Activated T-cell treated with anti-CD3 and anti-CD28 coated beads, Interleukin-2, amount 50 U/mL, for 4 hours (primary cell): ENCODE measurements around the gene ATXN1. TPM values are rescaled to one million over a fixed set of nuclear protein-coding genes. Genes with fewer than 3 reads are reported as not detected.

ENCODE experiments used
- ATAC-seq, 2 donors: fragments of 200-7000 bp; cut with Tn5 transposase; one replicate each; pipeline ENCODE4 v1.10.0; 2021
- DNase-seq: peaks from one replicate; pipeline ENCODE4 v3.0.0-alpha.2; 2020
- H3K27me3 Mint-ChIP-seq: one replicate; pipeline ENCODE4 v1.8.0; 2021; ENCODE audit warnings: low read depth, mixed read lengths
- H3K36me3 Mint-ChIP-seq: one replicate; pipeline ENCODE4 v1.8.0; 2022; ENCODE audit warnings: mixed read lengths; ENCODE audit not compliant: insufficient read depth
- H3K4me1 Mint-ChIP-seq: one replicate; pipeline ENCODE4 v1.8.0; 2021; ENCODE audit warnings: low read depth, mixed read lengths
- H3K4me3 Mint-ChIP-seq: one replicate; pipeline ENCODE4 v1.8.0; 2021; ENCODE audit warnings: mild to moderate bottlenecking, moderate library complexity, mixed read lengths
- H3K9me3 Mint-ChIP-seq: one replicate; pipeline ENCODE4 v1.8.0; 2021; ENCODE audit warnings: mixed read lengths
- total RNA-seq, 3 donors: library from RNA; stranded (reverse); gene quantifications; one replicate each; pipeline ENCODE4 v1.2.1, GENCODE V29; 2021

ATXN1 gene
- total RNA-seq, 3 donors from 2014 or later, result 39.5 to 63.8 (median 45.1) TPM

DNA sequence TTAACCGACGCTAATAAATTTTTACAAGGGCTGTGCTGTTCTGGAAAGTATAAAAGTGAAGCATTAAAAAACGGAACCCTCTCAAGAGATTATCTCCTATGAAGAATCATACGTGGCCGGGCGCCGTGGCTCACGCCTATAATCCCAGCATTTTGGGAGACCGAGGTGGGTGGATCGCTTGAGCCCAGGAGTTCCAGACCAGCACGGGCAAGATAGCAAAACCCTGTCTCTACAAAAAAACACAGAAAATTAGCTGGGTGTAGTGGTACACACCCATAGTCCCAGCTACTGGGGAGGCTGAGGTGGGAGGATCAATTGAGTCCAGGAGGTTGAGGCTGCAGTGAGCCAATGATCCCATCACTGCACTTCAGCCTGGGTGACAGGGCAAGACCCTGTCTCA, 439.4 kb downstream of the ATXN1 start:
- Mint-ChIP-seq H3K4me1 (peaks cover 89% of the 10 kb centered on the region), H3K36me3 (peaks cover 20% of the 10 kb centered on the region), H3K4me3 (no peak overlapping the region), H3K9me3 (no peaks in the 10 kb centered on the region), H3K27me3 (no peaks in the 10 kb centered on the region)
- DNase-seq (no peak), ATAC-seq (no peak)

- H3K4me1 Mint-ChIP-seq, result peaks cover 91% of the 10 kb centered on the region
- no peaks in the 10 kb centered on the region for H3K9me3 Mint-ChIP-seq
- H3K36me3 Mint-ChIP-seq, result peaks cover 15% of the 10 kb centered on the region
- no peaks in the 10 kb centered on the region for H3K27me3 Mint-ChIP-seq
- ATAC-seq (no peak), DNase-seq (no peak)
- no peak overlapping the region for H3K4me3 Mint-ChIP-seq
Observed at GRCh38 chr6:16321341-16321710, 439.9 kb downstream of the ATXN1 start.

DNA sequence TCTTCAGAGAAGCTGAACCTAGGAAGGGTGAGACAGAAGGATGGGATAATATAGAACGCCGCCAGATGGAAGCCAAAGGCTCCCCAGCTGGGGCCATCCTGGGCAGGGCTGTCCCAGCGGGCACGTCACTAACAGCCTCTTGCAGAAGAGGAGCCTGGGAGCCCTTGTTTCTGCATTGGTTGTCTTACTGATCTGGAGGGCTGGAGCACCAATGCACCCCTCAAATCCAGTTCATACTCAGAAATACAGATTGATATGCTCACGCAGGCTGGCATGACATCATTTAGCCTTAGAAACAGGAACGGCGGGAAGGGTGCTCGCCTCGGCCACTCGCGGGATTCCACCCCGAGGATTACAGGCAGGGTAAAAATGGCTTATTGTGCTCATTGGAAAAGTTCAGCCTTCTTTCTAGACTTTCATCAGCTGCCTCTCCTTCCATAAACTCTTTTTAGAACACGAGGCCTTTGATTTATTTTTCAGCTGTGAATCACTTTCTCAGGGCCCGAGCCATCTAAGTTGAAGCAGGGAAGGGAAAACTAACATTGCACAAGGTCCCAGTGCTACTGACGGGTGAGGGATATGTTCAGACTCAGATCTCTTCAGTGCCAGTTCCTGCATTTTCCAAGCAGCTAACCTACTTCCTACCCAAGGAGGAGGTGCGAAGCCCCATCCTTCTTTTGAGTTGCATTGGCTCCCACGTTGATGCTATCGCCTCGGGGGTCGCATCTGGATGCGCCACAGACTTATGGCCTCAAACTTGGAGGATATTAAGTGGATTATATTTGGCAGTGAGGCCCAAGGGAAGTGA, 440.5 kb downstream of the ATXN1 start:
- H3K27me3 Mint-ChIP-seq, result no peaks in the 10 kb centered on the region
- peaks cover 88% of the 10 kb centered on the region for H3K4me1 Mint-ChIP-seq
- DNase-seq, result no peak
- ATAC-seq, result no peak
- no peaks in the 10 kb centered on the region for H3K9me3 Mint-ChIP-seq
- peak overlapping the region; percentile 74 for H3K4me3 Mint-ChIP-seq
- peaks cover 10% of the 10 kb centered on the region for H3K36me3 Mint-ChIP-seq

GRCh38 chr6:16319813-16320532, 441.3 kb downstream of the ATXN1 start:
- Mint-ChIP-seq H3K4me1 (peaks cover 81% of the 10 kb centered on the region), H3K4me3 (peak overlapping the region; percentile 74), H3K36me3 (peaks cover 8% of the 10 kb centered on the region), H3K27me3 (no peaks in the 10 kb centered on the region), H3K9me3 (no peaks in the 10 kb centered on the region)
- peak; percentile 58 for DNase-seq
- peak; percentile 64 to 69 for ATAC-seq

GRCh38 chr6:16318953-16319720, 442.1 kb downstream of the ATXN1 start:
- ATAC-seq (no peak), DNase-seq (no peak)
- Mint-ChIP-seq H3K27me3 (no peaks in the 10 kb centered on the region), H3K4me3 (peak overlapping the region; percentile 74), H3K36me3 (peaks cover 8% of the 10 kb centered on the region), H3K4me1 (peaks cover 74% of the 10 kb centered on the region), H3K9me3 (no peaks in the 10 kb centered on the region)

- Mint-ChIP-seq H3K36me3 (peaks cover 8% of the 10 kb centered on the region), H3K4me1 (peaks cover 69% of the 10 kb centered on the region), H3K4me3 (peak overlapping the region; percentile 74), H3K27me3 (no peaks in the 10 kb centered on the region), H3K9me3 (no peaks in the 10 kb centered on the region)
- peak; percentile 22 for DNase-seq
- peak; percentile 32 to 36 for ATAC-seq
Observed at GRCh38 chr6:16318538-16318937, 442.7 kb downstream of the ATXN1 start.

DNA sequence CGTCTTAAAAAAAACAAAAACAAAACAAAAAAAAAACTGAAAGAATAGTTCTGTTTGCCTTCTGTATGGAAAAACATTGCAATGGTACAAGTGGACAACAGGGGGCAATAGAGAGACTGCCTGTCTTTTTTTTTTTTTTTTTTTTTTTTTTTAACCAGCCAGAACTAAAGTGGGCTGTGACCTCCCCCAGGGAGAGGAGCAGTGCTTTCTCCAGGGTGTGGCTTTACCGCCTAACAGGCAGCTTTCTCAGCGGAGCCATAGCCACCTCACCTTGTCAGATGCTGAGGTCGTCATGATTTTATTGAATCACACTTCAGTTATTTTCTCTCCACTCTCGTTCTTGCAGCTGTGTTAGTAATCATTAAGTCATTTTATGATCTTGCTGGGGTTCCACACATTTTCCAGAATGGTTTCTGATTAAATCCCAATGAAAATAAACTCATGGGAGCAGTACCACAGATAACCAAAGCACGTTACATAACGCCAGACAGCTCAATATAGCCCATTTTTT, 444.5 kb downstream of the ATXN1 start:
- H3K4me3 Mint-ChIP-seq, result no peak overlapping the region
- DNase-seq (no peak), ATAC-seq (peak in 1 of 2 donors; percentile 10)
- H3K27me3 Mint-ChIP-seq, result no peaks in the 10 kb centered on the region
- H3K4me1 Mint-ChIP-seq, result peaks cover 53% of the 10 kb centered on the region
- H3K9me3 Mint-ChIP-seq, result no peaks in the 10 kb centered on the region
- peaks cover 2% of the 10 kb centered on the region for H3K36me3 Mint-ChIP-seq

GRCh38 chr6:16314296-16314695, 447.0 kb downstream of the ATXN1 start:
- Mint-ChIP-seq H3K9me3 (no peaks in the 10 kb centered on the region), H3K4me3 (no peak overlapping the region), H3K27me3 (no peaks in the 10 kb centered on the region), H3K36me3 (peaks cover 4% of the 10 kb centered on the region), H3K4me1 (peaks cover 28% of the 10 kb centered on the region)
- DNase-seq (no peak), ATAC-seq (no peak)

DNA sequence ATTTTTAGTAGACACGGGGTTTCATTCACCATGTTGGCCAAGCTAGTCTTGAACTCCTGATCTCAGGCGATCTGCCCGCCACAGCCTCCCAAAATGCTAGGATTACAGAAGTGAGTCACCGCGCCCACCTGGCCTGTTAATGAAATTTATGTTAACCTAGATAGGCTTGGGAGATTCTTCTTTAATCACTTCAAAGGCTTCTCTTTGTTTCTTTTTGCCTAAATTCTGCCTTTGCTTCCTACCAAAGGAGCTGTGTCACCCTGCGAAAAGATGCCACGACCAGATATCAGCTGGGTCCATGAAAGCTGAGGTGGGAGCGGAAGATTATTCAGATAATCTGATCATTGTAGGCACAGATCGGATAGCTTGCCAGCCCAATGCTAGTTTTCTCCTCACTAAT, 447.5 kb downstream of the ATXN1 start:
- Mint-ChIP-seq H3K36me3 (peaks cover 5% of the 10 kb centered on the region), H3K27me3 (no peaks in the 10 kb centered on the region), H3K4me1 (peaks cover 23% of the 10 kb centered on the region), H3K4me3 (no peak overlapping the region), H3K9me3 (no peaks in the 10 kb centered on the region)
- DNase-seq (no peak), ATAC-seq (no peak)

- H3K4me1 Mint-ChIP-seq, result peaks cover 3% of the 10 kb centered on the region
- no peaks in the 10 kb centered on the region for H3K27me3 Mint-ChIP-seq
- H3K36me3 Mint-ChIP-seq, result peaks cover 10% of the 10 kb centered on the region
- H3K4me3 Mint-ChIP-seq, result no peak overlapping the region
- DNase-seq, result no peak
- ATAC-seq, result no peak
- H3K9me3 Mint-ChIP-seq, result no peaks in the 10 kb centered on the region
Observed at GRCh38 chr6:16311763-16312162, 449.5 kb downstream of the ATXN1 start.

GRCh38 chr6:16306334-16306733, 454.9 kb downstream of the ATXN1 start:
- DNase-seq, result no peak
- no peaks in the 10 kb centered on the region for H3K4me1 Mint-ChIP-seq
- ATAC-seq, result no peak
- H3K9me3 Mint-ChIP-seq, result no peaks in the 10 kb centered on the region
- H3K36me3 Mint-ChIP-seq, result peaks cover 31% of the 10 kb centered on the region
- H3K4me3 Mint-ChIP-seq, result no peak overlapping the region
- no peaks in the 10 kb centered on the region for H3K27me3 Mint-ChIP-seq

DNA sequence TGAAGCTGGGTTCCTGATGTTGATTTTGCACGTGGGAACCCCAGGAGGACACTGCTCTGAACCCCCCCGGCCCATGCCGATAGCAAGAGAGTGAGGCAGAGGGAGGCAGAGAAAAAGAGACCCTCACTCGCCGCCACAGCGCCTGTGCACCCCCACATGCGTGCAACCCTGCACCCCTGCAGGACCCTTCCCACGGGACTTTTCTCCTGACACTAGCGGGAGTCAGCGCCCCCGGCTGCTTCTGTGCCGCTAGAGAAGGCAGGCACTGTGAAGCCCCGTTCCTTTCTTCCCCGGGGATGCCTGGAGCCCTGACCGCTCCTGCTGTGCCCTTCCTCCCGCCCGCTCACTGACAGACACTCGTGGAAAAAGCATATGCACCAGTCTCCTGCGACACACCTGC, 455.5 kb downstream of the ATXN1 start:
- no peak for ATAC-seq
- no peaks in the 10 kb centered on the region for H3K4me1 Mint-ChIP-seq
- H3K36me3 Mint-ChIP-seq, result peaks cover 31% of the 10 kb centered on the region
- no peak for DNase-seq
- H3K4me3 Mint-ChIP-seq, result no peak overlapping the region
- H3K27me3 Mint-ChIP-seq, result no peaks in the 10 kb centered on the region
- no peaks in the 10 kb centered on the region for H3K9me3 Mint-ChIP-seq

DNA sequence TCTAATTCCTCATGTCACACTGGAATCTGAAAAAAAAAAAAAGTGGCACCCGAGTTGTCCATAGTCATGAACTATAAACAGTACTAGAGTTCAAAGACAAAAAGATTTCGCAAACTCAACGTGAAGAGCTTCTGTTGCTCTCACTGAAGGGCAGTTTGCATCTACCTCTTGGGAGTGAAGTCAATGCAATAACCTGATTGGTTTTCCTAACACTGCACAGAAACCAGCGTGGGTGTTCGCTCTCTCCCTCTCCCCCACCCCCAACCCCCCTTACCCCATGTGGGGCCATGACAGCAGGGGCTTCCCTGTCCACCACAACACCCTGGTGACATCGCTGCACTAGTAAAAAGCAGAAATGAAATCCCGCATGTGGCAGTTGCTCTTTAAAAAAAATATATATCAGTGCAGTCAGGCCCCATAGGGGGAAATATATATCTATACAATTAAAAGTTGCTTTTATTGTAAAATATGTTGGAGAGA, 456.0 kb downstream of the ATXN1 start:
- no peak for DNase-seq
- H3K4me1 Mint-ChIP-seq, result no peaks in the 10 kb centered on the region
- no peaks in the 10 kb centered on the region for H3K27me3 Mint-ChIP-seq
- H3K9me3 Mint-ChIP-seq, result no peaks in the 10 kb centered on the region
- no peak for ATAC-seq
- peaks cover 31% of the 10 kb centered on the region for H3K36me3 Mint-ChIP-seq
- H3K4me3 Mint-ChIP-seq, result no peak overlapping the region
